HG03135 (cell line): ENCODE data around the gene LGALS3.

Source experiments
- ATAC-seq: cut with Tn5 transposase; IDR thresholded peaks from one replicate; pipeline ENCODE4 v1.9.1; 2021; ENCODE audit warnings: mild to moderate bottlenecking, moderate library complexity; ENCODE audit not compliant: unreplicated experiment

LGALS3 gene

GRCh38 chr14:55111122-55111708 is 17.8 kb upstream of the LGALS3 start:
- ATAC-seq, result no peak

GRCh38 chr14:55114720-55115119 is 14.3 kb upstream of the LGALS3 start:
- no peak for ATAC-seq

- no peak for ATAC-seq
These were observed 13.6 kb upstream of the LGALS3 start for GRCh38 chr14:55115460-55115859.

- ATAC-seq, result no peak
These were observed 13.2 kb upstream of the LGALS3 start for GRCh38 chr14:55115861-55116245.

GRCh38 chr14:55116246-55117030 is 12.6 kb upstream of the LGALS3 start:
- ATAC-seq, result no peak

- no peak for ATAC-seq
These were observed 11.1 kb upstream of the LGALS3 start for GRCh38 chr14:55117803-55118441.

- no peak for ATAC-seq
These were observed 10.3 kb upstream of the LGALS3 start for GRCh38 chr14:55118761-55119160.

GRCh38 chr14:55120571-55121495 is 8.2 kb upstream of the LGALS3 start:
- no peak for ATAC-seq

- ATAC-seq, result no peak
These were observed 7.2 kb upstream of the LGALS3 start for GRCh38 chr14:55121628-55122439.

- no peak for ATAC-seq
These were observed 6.5 kb upstream of the LGALS3 start for GRCh38 chr14:55122440-55122986.

- ATAC-seq, result no peak
These were observed 6.0 kb upstream of the LGALS3 start for GRCh38 chr14:55123101-55123500.

GRCh38 chr14:55123852-55124639 is 5.0 kb upstream of the LGALS3 start:
- ATAC-seq, result no peak

GRCh38 chr14:55124774-55125386 is 4.2 kb upstream of the LGALS3 start:
- ATAC-seq, result no peak

GRCh38 chr14:55125403-55125802 is 3.6 kb upstream of the LGALS3 start:
- ATAC-seq, result no peak

- ATAC-seq, result no peak
These were observed 3.0 kb upstream of the LGALS3 start for GRCh38 chr14:55126034-55126433.

- no peak for ATAC-seq
These were observed 2.1 kb upstream of the LGALS3 start for GRCh38 chr14:55126932-55127459.

- ATAC-seq, result no peak
These were observed 1.5 kb upstream of the LGALS3 start for GRCh38 chr14:55127460-55127951.

- no peak for ATAC-seq
These were observed 516 bp upstream of the LGALS3 start for GRCh38 chr14:55128386-55129085.
